K562 (cell line): ENCODE data around the gene NPR2. TPM values are rescaled to one million over a fixed set of nuclear protein-coding genes. Genes with fewer than 3 reads are reported as not detected.

Experiments
- ATAC-seq: fragments of 200-7000 bp; cut with Tn5 transposase; 3 replicates; pipeline ENCODE4 v1.9.1; 2020; ENCODE audit warnings: moderate library complexity
- BruUV-seq: library from RNA; stranded (reverse); fragments of 400-500 nt; replicated peaks from 2 replicates; lab custom pipeline; 2021; lab: Mats Ljungman, UMichigan
- CTCF ChIA-PET: fragments of 300-600 bp; formaldehyde crosslinking; extraction: SDS; loops from one replicate; lab custom pipeline; 2021; ENCODE audit warnings: low intra/inter-chr PET ratio; lab: Yijun Ruan, JAX
- POLR2A ChIA-PET: fragments of 300-600, 350-650 bp; sonication (Branson Sonifier 250); formaldehyde crosslinking; extraction: SDS; loops from one replicate; lab custom pipeline; 2021; ENCODE audit warnings: antibody characterized with exemption, inconsistent platforms; lab: Yijun Ruan, JAX
- DNase-seq, 4 experiments: peaks; one replicate each; pipeline versions ENCODE4 v3.0.0 to v3.0.0-alpha.2; 2011 to 2018; ENCODE audit warnings: low spot score in 3 of 4, mixed read lengths in 3 of 4; ENCODE audit errors: extremely low read depth in 1 of 4
- FAIRE-seq: peaks from 2 replicates; lab custom pipeline; 2011; peaks lifted over from hg19 to GRCh38; lab: Jason Lieb, UNC
- H2AFZ ChIP-seq: 2 replicates; pipeline ENCODE4 v1.6.0; 2011; ENCODE audit warnings: low read depth, low read length, control low read depth, inconsistent platforms
- H3K27ac ChIP-seq: fragments of 200-600 bp; 3 replicates; pipeline ENCODE4 v1.8.0; 2011; ENCODE audit warnings: low read depth, mild to moderate bottlenecking, control low read depth, inconsistent platforms, low read length, moderate library complexity, mixed read lengths; ENCODE audit errors: extremely low read depth
- H3K27me3 ChIP-seq, 2 experiments: fragments of 300-600 bp in 1 of 2; 2 replicates in 1 of 2; 3 replicates in 1 of 2; pipeline versions ENCODE4 v1.6.0 to v1.8.0; 2011; ENCODE audit warnings: inconsistent platforms in 2 of 2, low read length in 2 of 2, mild to moderate bottlenecking in 1 of 2, mixed read lengths in 1 of 2, moderate library complexity in 1 of 2; ENCODE audit not compliant: control insufficient read depth in 2 of 2, insufficient read depth in 2 of 2
- H3K36me3 ChIP-seq: fragments of 300-600 bp; 3 replicates; pipeline ENCODE4 v1.8.0; 2011; ENCODE audit warnings: mild to moderate bottlenecking, low read length, inconsistent platforms; ENCODE audit not compliant: control insufficient read depth, insufficient read depth
- H3K4me1 ChIP-seq, 2 experiments: fragments of 200-600 bp in 1 of 2; replicated peaks in 1 of 2; 2 replicates in 1 of 2; 3 replicates in 1 of 2; pipeline versions ENCODE4 v1.5.1 to v1.8.0; 2011; ENCODE audit warnings: inconsistent platforms in 2 of 2, low read length in 2 of 2, mild to moderate bottlenecking in 1 of 2, mixed read lengths in 1 of 2, moderate library complexity in 1 of 2; ENCODE audit not compliant: control insufficient read depth in 2 of 2, insufficient read depth in 2 of 2
- H3K4me2 ChIP-seq: 2 replicates; pipeline ENCODE4 v1.6.1; 2011; ENCODE audit warnings: low read length, control low read depth, inconsistent platforms, mixed read lengths; ENCODE audit not compliant: insufficient read depth
- H3K4me3 ChIP-seq: fragments of 200-600 bp; sonication (generic), shearing (Covaris generic); 2 replicates; pipeline ENCODE4 v1.5.1; 2016; ENCODE audit warnings: control low read depth, inconsistent platforms
- H3K79me2 ChIP-seq: fragments of 200-600 bp; 3 replicates; pipeline ENCODE4 v1.8.0; 2011; ENCODE audit warnings: low read length, inconsistent platforms; ENCODE audit not compliant: control insufficient read depth, insufficient read depth
- H3K9ac ChIP-seq, 2 experiments: 2 replicates each; pipeline versions ENCODE4 v1.6.0 to v1.6.1; 2011; ENCODE audit warnings: low read depth in 2 of 2, low read length in 2 of 2, control low read depth in 1 of 2, inconsistent platforms in 1 of 2, mild to moderate bottlenecking in 1 of 2, mixed read lengths in 1 of 2; ENCODE audit not compliant: insufficient read depth in 1 of 2
- H3K9me1 ChIP-seq: one replicate; pipeline ENCODE4 v1.6.0; 2011; ENCODE audit warnings: inconsistent platforms, mild to moderate bottlenecking, low read length, moderate library complexity; ENCODE audit not compliant: control insufficient read depth, insufficient read depth
- H3K9me3 ChIP-seq: replicated peaks from 2 replicates; pipeline ENCODE4 v1.5.1; 2011; ENCODE audit warnings: low read depth, low read length, inconsistent platforms; ENCODE audit not compliant: control insufficient read depth, insufficient read depth
- H4K20me1 ChIP-seq: replicated peaks from 2 replicates; pipeline ENCODE4 v1.6.1; 2011; ENCODE audit warnings: low read length, inconsistent platforms, mixed read lengths; ENCODE audit not compliant: control insufficient read depth, insufficient read depth
- MYBL2 ChIP-seq, 2 experiments: fragments of 450-650 bp in 1 of 2; sonication (generic) in 1 of 2; formaldehyde crosslinking in 1 of 2; IDR thresholded peaks; 2 replicates each; pipeline versions ENCODE4 v1.6.1 to v1.8.1; 2017 to 2022; ENCODE audit warnings: borderline replicate concordance in 1 of 2, inconsistent platforms in 1 of 2, low read depth in 1 of 2, mild to moderate bottlenecking in 1 of 2, missing genetic modification reagents in 1 of 2, moderate library complexity in 1 of 2
- SP2 ChIP-seq: IDR thresholded peaks from 2 replicates; pipeline ENCODE4 v1.6.1; 2011; ENCODE audit warnings: mild to moderate bottlenecking, low read depth, low read length, moderate library complexity; ENCODE audit not compliant: poor library complexity, severe bottlenecking; ENCODE audit errors: extremely low read depth
- ZNF354B ChIP-seq: fragments of 250-450 bp; sonication (Bioruptor Pico); IDR thresholded peaks from 2 replicates; pipeline ENCODE4 v1.4.0; 2020
- ZNF551 ChIP-seq: fragments of 250-450 bp; sonication (Bioruptor Pico); IDR thresholded peaks from 2 replicates; pipeline ENCODE4 v1.5.0; 2021; ENCODE audit warnings: mild to moderate bottlenecking, moderate library complexity
- WGBS: fragments of 100-300 bp; shearing (Covaris generic); methylation state at CpG from one replicate; pipeline ENCODE4 v1.1.6; 2016; ENCODE audit warnings: low coverage, mixed read lengths; ENCODE audit not compliant: insufficient coverage; ENCODE audit errors: missing lambda C conversion rate; 5-methylcytosine and 5-hydroxymethylcytosine counted together
- in situ Hi-C: fragments of 300-500 bp; cut with MboI; formaldehyde crosslinking; loops from 4 replicates; pipeline ENCODE4 v1.15.0; 2018; ENCODE audit warnings: inconsistent platforms, mixed read lengths
- intact Hi-C: fragments of 100-400 bp; cut with micrococcal nuclease; formaldehyde crosslinking; loops from 2 replicates; pipeline ENCODE4 v1.14.2; 2022
- polyA plus RNA-seq, 8 experiments: library from polyadenylated mRNA; depleted of rRNA in 4 of 8; stranded (reverse) in 5 of 8; unstranded in 3 of 8; fragments of >200 nt; fragmentation: Nextera tagmentation in 2 of 8; fragmentation: Illumina TruSeq in 1 of 8; extraction: Ambion mirVana in 2 of 8; extraction: Trizol in 1 of 8; gene quantifications; 2 replicates each; pipeline versions ENCODE4 v1.2.1 to v1.2.3, GENCODE V29; 2011 to 2014; ENCODE audit warnings: inconsistent platforms in 1 of 8, missing spikeins in 1 of 8
- total RNA-seq, 7 experiments: library from RNA; depleted of rRNA in 6 of 7; stranded (reverse); fragments of >200 nt in 6 of 7; fragmentation: Illumina TruSeq in 2 of 7; extraction: Trizol in 2 of 7; gene quantifications; 2 replicates each; pipeline versions ENCODE4 v1.2.1 to v1.2.3, GENCODE V29; 2011 to 2021; ENCODE audit warnings: low replicate concordance in 1 of 7
- TF ChIP-seq, protein P1 (sequence below): sonication (generic); formaldehyde crosslinking; IDR thresholded peaks from 2 replicates; pipeline ENCODE4 v1.8.1; 2023; ENCODE audit warnings: mild to moderate bottlenecking, missing genetic modification reagents, moderate library complexity
- TF ChIP-seq, protein P2 (sequence below): fragments of 450-650 bp; IDR thresholded peaks from 2 replicates; pipeline ENCODE4 v1.6.1; 2017; ENCODE audit warnings: antibody characterized with exemption
- TF ChIP-seq, protein P3 (sequence below), 2 experiments: fragments of 450-650 bp; IDR thresholded peaks; 2 replicates each; pipeline ENCODE4 v1.6.1; 2018; ENCODE audit warnings: mild to moderate bottlenecking in 2 of 2, low read depth in 1 of 2; ENCODE audit not compliant: partially characterized antibody in 2 of 2
- TF ChIP-seq, protein P4 (sequence below): fragments of 250-450 bp; sonication (Bioruptor Pico); IDR thresholded peaks from 2 replicates; pipeline ENCODE4 v1.5.0; 2022; ENCODE audit warnings: mild to moderate bottlenecking

NPR2 gene
- total and polyA plus RNA-seq, 9 of the 15 experiments (the other 6 are each of a cell fraction or from before 2014, with no cell fraction given), result 2.4 to 12.9 (median 6.0) TPM

DNA sequence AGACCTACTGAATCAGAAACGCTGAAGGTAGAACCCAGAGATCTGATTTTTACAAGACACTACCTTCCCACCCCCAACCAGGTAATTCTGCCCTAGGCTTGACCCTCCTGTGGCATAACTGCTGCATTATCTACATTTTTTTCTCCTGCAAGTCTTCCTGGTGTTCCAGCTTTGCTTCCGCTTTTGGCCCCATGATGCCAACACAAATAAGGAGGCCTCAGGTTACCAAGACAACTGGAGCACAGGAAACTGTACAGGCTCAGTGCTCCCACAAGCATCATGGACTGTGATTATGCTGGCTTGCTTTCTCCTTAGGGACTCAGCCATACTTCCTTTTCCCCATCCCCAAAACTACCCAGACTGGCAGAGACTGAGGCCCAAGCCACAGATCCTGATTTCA is 30.7 kb upstream of the NPR2 start:
- H3K9ac ChIP-seq, result no peak overlapping the region
- DNase-seq, result no peak
- TF ChIP-seq, protein P1, sequence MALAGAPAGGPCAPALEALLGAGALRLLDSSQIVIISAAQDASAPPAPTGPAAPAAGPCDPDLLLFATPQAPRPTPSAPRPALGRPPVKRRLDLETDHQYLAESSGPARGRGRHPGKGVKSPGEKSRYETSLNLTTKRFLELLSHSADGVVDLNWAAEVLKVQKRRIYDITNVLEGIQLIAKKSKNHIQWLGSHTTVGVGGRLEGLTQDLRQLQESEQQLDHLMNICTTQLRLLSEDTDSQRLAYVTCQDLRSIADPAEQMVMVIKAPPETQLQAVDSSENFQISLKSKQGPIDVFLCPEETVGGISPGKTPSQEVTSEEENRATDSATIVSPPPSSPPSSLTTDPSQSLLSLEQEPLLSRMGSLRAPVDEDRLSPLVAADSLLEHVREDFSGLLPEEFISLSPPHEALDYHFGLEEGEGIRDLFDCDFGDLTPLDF (CRISPR knock-in tag), result no peak
- TF ChIP-seq, protein P2, sequence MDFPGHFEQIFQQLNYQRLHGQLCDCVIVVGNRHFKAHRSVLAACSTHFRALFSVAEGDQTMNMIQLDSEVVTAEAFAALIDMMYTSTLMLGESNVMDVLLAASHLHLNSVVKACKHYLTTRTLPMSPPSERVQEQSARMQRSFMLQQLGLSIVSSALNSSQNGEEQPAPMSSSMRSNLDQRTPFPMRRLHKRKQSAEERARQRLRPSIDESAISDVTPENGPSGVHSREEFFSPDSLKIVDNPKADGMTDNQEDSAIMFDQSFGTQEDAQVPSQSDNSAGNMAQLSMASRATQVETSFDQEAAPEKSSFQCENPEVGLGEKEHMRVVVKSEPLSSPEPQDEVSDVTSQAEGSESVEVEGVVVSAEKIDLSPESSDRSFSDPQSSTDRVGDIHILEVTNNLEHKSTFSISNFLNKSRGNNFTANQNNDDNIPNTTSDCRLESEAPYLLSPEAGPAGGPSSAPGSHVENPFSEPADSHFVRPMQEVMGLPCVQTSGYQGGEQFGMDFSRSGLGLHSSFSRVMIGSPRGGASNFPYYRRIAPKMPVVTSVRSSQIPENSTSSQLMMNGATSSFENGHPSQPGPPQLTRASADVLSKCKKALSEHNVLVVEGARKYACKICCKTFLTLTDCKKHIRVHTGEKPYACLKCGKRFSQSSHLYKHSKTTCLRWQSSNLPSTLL, result no peak
- TF ChIP-seq, protein P3, sequence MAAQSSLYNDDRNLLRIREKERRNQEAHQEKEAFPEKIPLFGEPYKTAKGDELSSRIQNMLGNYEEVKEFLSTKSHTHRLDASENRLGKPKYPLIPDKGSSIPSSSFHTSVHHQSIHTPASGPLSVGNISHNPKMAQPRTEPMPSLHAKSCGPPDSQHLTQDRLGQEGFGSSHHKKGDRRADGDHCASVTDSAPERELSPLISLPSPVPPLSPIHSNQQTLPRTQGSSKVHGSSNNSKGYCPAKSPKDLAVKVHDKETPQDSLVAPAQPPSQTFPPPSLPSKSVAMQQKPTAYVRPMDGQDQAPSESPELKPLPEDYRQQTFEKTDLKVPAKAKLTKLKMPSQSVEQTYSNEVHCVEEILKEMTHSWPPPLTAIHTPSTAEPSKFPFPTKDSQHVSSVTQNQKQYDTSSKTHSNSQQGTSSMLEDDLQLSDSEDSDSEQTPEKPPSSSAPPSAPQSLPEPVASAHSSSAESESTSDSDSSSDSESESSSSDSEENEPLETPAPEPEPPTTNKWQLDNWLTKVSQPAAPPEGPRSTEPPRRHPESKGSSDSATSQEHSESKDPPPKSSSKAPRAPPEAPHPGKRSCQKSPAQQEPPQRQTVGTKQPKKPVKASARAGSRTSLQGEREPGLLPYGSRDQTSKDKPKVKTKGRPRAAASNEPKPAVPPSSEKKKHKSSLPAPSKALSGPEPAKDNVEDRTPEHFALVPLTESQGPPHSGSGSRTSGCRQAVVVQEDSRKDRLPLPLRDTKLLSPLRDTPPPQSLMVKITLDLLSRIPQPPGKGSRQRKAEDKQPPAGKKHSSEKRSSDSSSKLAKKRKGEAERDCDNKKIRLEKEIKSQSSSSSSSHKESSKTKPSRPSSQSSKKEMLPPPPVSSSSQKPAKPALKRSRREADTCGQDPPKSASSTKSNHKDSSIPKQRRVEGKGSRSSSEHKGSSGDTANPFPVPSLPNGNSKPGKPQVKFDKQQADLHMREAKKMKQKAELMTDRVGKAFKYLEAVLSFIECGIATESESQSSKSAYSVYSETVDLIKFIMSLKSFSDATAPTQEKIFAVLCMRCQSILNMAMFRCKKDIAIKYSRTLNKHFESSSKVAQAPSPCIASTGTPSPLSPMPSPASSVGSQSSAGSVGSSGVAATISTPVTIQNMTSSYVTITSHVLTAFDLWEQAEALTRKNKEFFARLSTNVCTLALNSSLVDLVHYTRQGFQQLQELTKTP (IDR thresholded peaks at IDR 0.05; ENCODE audit: low read depth in 1 of 2, partially characterized antibody in 2 of 2), result no peak
- no peak for TF ChIP-seq ZNF551 (CRISPR knock-in tag)
- TF ChIP-seq SP2, result no peak
- TF ChIP-seq MYBL2 (IDR thresholded peaks at IDR 0.05; ENCODE audit: low read depth), result no peak
- TF ChIP-seq MYBL2 (CRISPR knock-in tag; IDR thresholded peaks at IDR 0.05; ENCODE audit: borderline replicate concordance), result no peak
- TF ChIP-seq, protein P4, sequence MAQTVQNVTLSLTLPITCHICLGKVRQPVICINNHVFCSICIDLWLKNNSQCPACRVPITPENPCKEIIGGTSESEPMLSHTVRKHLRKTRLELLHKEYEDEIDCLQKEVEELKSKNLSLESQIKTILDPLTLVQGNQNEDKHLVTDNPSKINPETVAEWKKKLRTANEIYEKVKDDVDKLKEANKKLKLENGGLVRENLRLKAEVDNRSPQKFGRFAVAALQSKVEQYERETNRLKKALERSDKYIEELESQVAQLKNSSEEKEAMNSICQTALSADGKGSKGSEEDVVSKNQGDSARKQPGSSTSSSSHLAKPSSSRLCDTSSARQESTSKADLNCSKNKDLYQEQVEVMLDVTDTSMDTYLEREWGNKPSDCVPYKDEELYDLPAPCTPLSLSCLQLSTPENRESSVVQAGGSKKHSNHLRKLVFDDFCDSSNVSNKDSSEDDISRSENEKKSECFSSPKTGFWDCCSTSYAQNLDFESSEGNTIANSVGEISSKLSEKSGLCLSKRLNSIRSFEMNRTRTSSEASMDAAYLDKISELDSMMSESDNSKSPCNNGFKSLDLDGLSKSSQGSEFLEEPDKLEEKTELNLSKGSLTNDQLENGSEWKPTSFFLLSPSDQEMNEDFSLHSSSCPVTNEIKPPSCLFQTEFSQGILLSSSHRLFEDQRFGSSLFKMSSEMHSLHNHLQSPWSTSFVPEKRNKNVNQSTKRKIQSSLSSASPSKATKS (CRISPR knock-in tag), result no peak
- no peak for TF ChIP-seq ZNF354B

More for the DNA sequence above, 30.7 kb upstream of the NPR2 start:
- WGBS, result 86% methylated on average over 2 of the region's 2 CpGs
- no peak for FAIRE-seq
- Histone ChIP-seq H3K9me1 (no peaks in the 10 kb centered on the region), H3K79me2 (peaks cover 53% of the 10 kb centered on the region), H3K27ac (no peak overlapping the region), H3K4me3 (no peak overlapping the region), H4K20me1 (no peaks in the 10 kb centered on the region), H3K4me2 (no peak overlapping the region), H3K27me3 (no peaks in the 10 kb centered on the region), H3K4me1 (peaks cover 0 to 9% of the 10 kb centered on the region in 2 experiments; a peak in 3 of 5 replicates), H2AFZ (no peak overlapping the region), H3K36me3 (no peaks in the 10 kb centered on the region), H3K9me3 (no peaks in the 10 kb centered on the region)
- intact Hi-C loops, result no loop called here
- POLR2A ChIA-PET, result interaction anchor here (0.6 to 1.2 kb wide), 2 partner anchors 11 to 75 kb away, joined by 3 to 5 read pairs; no protein-coding TSS in a partner anchor
- no TSS peak for BruUV-seq
- CTCF ChIA-PET, result no interaction called here
- no peak for ATAC-seq
- in situ Hi-C loops, result no loop called here
